Measurements from ENCODE around the gene CCDC127.
"Not testable (repeated sequence)": the region's sequence is repeated elsewhere in the genome, so short reads cannot be mapped to it uniquely, and the experiment has no call there.

The CCDC127 gene

DNA sequence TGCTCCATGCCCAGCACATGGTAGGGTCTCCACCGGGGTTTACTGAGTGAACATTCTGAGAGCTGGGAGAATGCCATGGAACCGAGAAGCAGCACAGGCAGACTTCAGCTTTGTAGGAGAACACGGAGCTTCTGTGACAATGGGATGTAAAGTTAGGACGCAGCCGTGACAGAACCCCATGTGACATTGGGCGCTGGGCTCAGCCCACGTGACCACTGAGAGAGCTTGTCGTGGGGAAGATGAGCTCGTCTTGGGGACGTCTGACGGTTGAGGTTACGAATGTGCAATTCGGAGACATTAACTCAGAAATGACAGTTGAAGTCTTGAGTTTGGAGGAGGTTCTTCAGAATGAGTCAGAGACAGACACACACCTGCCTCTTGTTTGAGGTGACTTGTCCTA is 13.7 kb upstream of the CCDC127 start:
- no peak for DNase-seq

GRCh38 chr5:230711-231110 is 12.8 kb upstream of the CCDC127 start:
- no peak for DNase-seq

- DNase-seq, result no peak
Observed at GRCh38 chr5:228886-229285, 10.9 kb upstream of the CCDC127 start.

GRCh38 chr5:227375-227774 is 9.4 kb upstream of the CCDC127 start:
- DNase-seq, result not testable (repeated sequence)

- DNase-seq, result no peak
Observed at GRCh38 chr5:225334-225733, 7.4 kb upstream of the CCDC127 start.

GRCh38 chr5:223791-224190 is 5.8 kb upstream of the CCDC127 start:
- DNase-seq, result no peak

- DNase-seq, result not testable (repeated sequence)
Observed at GRCh38 chr5:222951-223715, 5.2 kb upstream of the CCDC127 start.

GRCh38 chr5:219991-220390 is 2.0 kb upstream of the CCDC127 start:
- peak in 1 of 2 donors; percentile 16 for DNase-seq

- peak; percentile 24 to 31 for DNase-seq
Observed at GRCh38 chr5:219460-219863, 1.5 kb upstream of the CCDC127 start.

DNA sequence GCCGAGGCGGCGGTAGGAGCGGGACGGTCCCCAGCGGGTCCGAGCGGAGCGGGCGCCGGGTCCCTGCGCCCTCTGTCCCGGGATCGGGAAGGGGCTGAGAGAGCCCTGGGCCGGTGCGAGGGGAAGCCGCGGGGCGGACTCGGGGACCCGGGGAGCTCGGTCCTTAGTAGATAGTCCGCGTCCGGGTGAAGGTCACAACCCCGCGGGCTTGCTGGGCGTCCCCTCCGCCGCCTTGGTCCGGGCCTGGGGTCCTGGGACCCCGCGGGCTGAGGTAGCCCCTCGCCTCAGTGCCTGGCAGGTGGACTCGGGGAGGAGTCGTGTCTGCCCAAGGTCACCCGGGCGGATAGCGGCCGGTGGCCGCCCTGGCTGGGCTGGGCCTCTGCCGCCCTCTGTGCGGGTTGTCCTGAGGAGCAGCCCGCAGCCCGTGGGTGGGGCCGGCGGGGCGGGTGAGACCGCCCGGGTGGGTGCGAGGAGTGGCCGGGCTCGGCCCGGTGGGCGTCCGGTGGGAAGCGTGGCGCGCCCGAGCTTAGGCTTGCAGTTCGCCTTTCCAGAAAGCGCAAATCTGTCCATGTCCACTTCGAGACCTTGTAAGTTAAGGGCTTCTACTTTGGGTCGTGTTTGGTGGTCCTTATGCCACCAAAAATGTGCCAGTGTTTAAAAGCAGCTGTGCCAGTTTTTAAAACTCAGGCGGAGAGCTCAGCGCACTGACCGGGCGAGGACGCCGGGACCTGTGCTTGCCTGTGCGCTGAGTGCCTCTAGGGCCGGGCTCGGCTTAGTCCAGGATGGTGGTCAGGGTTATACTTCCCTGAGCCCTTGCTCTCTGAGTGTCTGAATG is 721 bp upstream of the CCDC127 start:
- peak; percentile 28 to 35 for DNase-seq

DNA sequence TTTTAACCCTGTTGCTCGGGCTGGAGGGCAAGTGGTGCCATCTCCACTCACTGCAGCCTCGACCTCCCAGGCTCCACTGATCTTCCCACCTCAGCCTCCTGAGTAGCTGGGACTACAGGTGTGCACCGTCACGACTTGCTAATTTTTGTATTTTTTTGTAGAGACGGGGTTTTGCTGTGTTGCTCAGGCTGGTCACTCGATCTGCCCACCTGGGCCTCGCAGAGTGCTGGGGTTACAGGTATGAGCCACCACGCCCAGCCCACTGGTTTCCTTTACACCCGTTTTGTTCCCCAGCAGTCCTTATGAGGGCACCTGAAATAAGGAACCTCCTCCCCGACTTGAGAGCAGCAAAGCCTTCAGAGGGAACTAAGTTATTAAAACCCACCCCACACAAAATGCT is 1.9 kb downstream of the CCDC127 start:
- not testable (repeated sequence) for DNase-seq

GRCh38 chr5:215256-215655 is 2.7 kb downstream of the CCDC127 start:
- DNase-seq, result not testable (repeated sequence)

DNA sequence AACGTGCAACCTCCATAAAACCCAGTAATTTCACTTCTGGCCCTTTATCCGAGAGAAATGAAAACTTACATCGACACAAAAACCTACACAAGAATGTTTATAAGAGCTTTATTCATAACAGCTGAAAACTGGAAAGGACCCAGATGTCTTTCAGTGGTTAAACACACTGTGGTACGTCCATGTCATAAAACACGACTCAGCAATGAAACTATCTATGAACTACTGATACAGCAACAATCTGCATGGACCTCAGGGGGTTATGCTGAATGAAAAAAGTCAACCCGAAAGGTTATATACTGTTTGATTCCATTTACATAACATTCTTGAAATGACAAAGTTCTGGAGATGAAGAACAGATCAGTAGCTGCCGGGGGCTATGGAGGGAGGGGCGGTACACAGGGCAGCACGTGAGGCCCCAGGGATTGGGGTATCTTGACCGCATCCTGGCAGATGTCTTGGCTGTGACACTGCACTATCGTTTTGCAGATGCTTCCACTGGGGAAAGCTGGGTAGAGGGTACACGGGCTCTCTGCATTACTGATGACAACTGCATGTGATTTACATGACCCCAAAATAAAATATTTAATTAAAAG is 4.1 kb downstream of the CCDC127 start:
- no peak for DNase-seq

DNA sequence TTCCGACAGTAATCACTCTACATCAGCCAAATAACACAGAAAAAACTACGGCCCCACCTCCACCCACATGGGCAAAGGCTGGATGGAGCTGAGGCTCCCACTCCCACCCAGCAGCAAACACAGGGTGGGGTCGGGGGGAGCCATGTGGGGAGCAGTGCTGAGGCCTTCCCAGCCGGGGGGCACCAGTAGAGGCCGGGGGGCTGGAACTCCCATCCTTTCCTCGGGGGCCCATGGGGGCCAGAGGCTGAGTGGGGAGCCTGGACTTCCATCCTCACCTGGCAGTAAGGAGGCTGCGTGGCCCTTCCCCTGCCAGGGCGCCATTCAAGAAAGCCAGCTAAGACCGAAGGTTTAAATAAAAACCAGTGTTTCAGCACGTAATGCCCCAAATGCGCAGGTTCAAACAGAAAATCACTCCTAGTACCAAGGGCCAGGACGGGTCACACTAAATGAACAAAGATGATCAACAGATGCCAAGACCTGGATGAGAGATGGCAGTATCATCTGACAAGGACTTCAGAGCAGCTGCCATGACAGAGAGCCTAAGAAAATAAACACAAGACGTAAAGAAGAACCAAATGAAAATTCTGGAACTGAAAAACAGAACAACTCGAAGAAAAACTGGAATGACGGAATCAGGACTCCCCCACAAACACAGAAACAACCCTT is 9.4 kb downstream of the CCDC127 start:
- DNase-seq, result peak in 1 of 2 donors; percentile 3

DNA sequence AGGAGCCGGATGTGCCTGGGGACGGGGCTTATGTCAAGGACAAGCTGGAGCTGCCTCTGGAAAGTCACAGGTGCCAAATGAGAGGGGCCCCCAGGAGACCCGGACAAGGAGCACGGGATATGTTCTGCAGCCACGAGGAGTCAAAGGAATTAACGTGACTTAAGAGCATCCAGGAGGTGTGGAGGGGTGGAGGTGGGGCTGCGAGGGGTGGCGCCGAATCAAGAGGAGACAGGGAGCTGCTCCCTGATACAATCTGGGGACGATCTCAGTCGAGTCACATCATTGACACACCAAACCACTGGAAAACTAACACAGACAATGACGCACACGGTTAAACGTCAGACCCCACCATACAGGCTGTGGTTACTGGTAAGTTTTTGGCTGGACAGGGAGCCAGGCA is 10.4 kb downstream of the CCDC127 start:
- DNase-seq, result no peak

DNA sequence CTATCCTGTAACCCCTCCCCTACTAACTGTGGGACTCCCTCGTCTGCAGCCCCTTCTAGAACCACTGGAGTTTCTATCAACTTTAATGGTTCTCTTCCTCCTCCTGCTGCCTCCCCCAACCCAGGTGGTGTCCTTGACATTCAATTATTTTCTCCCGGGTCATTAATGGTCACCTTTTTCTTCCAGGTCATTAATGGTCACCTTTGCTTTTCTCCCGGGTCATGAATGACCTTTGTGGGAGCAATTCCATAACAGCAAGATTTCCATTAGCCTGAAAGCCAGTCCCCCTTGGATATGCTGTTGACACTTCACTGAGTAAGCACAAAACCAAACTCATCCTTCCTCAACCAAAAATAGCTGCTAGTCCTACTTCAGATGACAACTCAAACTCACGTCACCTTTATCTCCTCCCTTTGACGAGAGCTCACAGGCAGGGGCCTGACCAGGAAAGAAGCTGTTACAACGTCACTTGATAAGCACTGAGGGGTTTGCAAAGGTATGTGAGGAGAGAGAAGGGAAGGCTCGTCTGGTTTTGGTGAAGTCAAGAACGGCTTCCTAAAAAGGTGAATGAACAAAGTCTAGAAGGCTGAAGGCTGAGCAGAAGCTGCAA is 10.9 kb downstream of the CCDC127 start:
- DNase-seq, result no peak

DNA sequence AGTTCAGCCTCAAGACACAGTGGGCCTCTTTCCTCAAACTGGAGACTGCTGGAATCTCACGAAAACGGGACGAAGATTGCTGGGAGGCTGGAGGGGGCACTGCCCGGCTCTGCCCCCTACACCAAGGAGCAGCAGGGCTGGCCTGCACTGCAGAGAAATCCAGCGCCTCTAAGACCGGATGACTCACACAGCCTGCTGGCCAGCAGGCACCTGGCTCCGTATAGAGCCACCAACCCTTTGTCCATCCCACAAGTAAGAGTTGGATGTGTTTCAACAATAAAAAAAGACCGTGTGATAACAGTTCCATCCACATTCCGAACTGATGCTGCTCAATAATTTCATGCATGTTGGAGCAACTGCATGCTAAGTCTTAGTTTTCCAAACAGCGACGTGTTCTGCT is 11.5 kb downstream of the CCDC127 start:
- no peak for DNase-seq

GRCh38 chr5:204966-205670 is 12.8 kb downstream of the CCDC127 start:
- DNase-seq, result no peak

- no peak for DNase-seq
Observed at GRCh38 chr5:204462-204861, 13.5 kb downstream of the CCDC127 start.

DNA sequence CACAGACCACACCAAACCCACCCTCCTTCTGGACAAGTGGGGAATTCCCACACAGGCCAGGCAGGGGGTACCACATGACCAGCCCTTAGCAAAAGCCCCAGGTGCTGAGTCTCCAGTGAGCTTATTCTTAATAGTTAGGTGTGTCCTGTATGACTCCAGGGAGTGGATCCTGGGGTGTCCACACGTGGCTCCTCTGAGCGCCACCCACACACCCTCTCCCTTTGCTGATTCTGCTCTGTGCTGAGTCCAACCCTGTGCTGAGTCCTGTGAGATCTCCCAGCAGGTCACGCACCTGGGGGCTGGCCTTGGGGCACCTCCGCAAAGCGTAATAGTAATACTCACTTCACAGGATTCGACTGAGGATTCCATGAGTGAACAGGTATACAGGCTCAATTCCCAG is 14.0 kb downstream of the CCDC127 start:
- DNase-seq, result no peak

GRCh38 chr5:203246-203930 is 14.6 kb downstream of the CCDC127 start:
- DNase-seq, result no peak

DNA sequence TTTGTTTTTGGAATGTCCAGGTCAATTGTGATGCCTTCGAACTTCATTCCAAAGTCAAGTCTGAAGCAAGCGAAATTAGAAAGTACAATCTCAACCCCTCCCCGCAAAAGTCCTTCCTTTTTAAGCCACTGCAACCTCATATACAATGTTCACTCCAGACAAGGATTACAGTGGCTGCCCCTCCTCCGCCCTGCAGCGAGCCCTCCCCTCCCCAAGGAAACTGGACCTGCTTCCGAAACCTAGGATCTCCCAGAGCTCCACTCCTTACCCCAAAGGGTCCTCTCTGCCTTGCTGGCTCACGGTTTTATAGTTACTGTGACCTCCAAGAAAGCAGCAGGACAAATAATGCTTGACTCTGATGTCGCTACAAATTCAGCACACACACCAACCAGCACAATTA is 16.3 kb downstream of the CCDC127 start:
- no peak for DNase-seq
